HL-60 (cell line): ENCODE data around the gene ROCK2.

Experiments
- GABPA ChIP-seq: IDR thresholded peaks from 2 replicates; pipeline ENCODE4 v1.6.1; 2012; ENCODE audit warnings: low read depth
- POLR2AphosphoS5 ChIP-seq: IDR thresholded peaks from 2 replicates; pipeline ENCODE4 v1.6.1; 2012; ENCODE audit warnings: low read depth
- SPI1 ChIP-seq: IDR thresholded peaks from 2 replicates; pipeline ENCODE4 v1.6.1; 2012; ENCODE audit warnings: low read depth, mild to moderate bottlenecking, borderline replicate concordance
- TF ChIP-seq, protein P1 (sequence below): IDR thresholded peaks from one replicate; pipeline ENCODE4 v1.5.1; 2011; ENCODE audit warnings: low read length, control low read depth, inconsistent platforms; ENCODE audit not compliant: insufficient read depth
- TF ChIP-seq, protein P2 (sequence below): IDR thresholded peaks from 2 replicates; pipeline ENCODE4 v1.6.1; 2012; ENCODE audit warnings: low read depth; ENCODE audit not compliant: insufficient replicate concordance

DNA sequence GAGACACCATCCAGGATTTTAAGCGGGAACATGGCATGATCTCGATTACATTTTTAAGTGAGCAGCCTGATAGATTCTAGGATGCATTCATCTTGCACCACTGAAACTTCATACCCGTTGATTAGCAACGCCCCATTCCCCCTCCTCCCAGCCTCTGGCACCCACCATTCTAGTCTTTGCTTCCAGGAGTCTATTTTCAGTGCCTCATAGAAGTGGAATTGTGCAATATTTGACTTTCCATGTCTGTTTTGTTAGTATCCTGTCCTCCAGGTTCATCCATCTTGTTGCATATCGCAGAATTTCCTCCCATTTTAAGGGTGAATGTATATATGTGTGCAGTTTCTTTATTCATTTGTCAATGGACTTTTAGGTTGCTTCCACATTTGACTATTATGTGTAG lies 210.1 kb downstream of the ROCK2 start:
- TF ChIP-seq, protein P1, sequence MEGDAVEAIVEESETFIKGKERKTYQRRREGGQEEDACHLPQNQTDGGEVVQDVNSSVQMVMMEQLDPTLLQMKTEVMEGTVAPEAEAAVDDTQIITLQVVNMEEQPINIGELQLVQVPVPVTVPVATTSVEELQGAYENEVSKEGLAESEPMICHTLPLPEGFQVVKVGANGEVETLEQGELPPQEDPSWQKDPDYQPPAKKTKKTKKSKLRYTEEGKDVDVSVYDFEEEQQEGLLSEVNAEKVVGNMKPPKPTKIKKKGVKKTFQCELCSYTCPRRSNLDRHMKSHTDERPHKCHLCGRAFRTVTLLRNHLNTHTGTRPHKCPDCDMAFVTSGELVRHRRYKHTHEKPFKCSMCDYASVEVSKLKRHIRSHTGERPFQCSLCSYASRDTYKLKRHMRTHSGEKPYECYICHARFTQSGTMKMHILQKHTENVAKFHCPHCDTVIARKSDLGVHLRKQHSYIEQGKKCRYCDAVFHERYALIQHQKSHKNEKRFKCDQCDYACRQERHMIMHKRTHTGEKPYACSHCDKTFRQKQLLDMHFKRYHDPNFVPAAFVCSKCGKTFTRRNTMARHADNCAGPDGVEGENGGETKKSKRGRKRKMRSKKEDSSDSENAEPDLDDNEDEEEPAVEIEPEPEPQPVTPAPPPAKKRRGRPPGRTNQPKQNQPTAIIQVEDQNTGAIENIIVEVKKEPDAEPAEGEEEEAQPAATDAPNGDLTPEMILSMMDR: no peak
- TF ChIP-seq, protein P2, sequence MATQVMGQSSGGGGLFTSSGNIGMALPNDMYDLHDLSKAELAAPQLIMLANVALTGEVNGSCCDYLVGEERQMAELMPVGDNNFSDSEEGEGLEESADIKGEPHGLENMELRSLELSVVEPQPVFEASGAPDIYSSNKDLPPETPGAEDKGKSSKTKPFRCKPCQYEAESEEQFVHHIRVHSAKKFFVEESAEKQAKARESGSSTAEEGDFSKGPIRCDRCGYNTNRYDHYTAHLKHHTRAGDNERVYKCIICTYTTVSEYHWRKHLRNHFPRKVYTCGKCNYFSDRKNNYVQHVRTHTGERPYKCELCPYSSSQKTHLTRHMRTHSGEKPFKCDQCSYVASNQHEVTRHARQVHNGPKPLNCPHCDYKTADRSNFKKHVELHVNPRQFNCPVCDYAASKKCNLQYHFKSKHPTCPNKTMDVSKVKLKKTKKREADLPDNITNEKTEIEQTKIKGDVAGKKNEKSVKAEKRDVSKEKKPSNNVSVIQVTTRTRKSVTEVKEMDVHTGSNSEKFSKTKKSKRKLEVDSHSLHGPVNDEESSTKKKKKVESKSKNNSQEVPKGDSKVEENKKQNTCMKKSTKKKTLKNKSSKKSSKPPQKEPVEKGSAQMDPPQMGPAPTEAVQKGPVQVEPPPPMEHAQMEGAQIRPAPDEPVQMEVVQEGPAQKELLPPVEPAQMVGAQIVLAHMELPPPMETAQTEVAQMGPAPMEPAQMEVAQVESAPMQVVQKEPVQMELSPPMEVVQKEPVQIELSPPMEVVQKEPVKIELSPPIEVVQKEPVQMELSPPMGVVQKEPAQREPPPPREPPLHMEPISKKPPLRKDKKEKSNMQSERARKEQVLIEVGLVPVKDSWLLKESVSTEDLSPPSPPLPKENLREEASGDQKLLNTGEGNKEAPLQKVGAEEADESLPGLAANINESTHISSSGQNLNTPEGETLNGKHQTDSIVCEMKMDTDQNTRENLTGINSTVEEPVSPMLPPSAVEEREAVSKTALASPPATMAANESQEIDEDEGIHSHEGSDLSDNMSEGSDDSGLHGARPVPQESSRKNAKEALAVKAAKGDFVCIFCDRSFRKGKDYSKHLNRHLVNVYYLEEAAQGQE: no peak
- no peak for TF ChIP-seq SPI1
- no peak for TF ChIP-seq POLR2AphosphoS5
- TF ChIP-seq GABPA: no peak
